HepG2 (cell line): Measurements from ENCODE around the gene SHROOM1. TPM values are rescaled to one million over a fixed set of nuclear protein-coding genes. Genes with fewer than 3 reads are reported as not detected.
A peak's percentile ranks its signal among the peaks of the same experiment; 100 is the strongest.

Source experiments
- ARID3A ChIP-seq: IDR thresholded peaks from 2 replicates; pipeline ENCODE4 v1.6.1; 2012; ENCODE audit warnings: low read depth, low read length, improper control_type of control experiment
- ASH2L ChIP-seq: fragments of 300-600, 200-600 bp; sonication (generic); IDR thresholded peaks from 2 replicates; pipeline ENCODE4 v1.7.0; 2017; ENCODE audit warnings: low read depth, mild to moderate bottlenecking, moderate library complexity, mixed read lengths, low read length; ENCODE audit not compliant: insufficient read length
- ESRRA ChIP-seq: sonication (generic); formaldehyde crosslinking; IDR thresholded peaks from 2 replicates; pipeline ENCODE4 v1.5.1; 2020; ENCODE audit warnings: mild to moderate bottlenecking, low read depth, missing genetic modification reagents
- FOXA3 ChIP-seq: IDR thresholded peaks from 2 replicates; pipeline ENCODE4 v1.6.1; 2016; ENCODE audit warnings: missing genetic modification reagents, missing compliant biosample characterization
- FOXM1 ChIP-seq: sonication (generic); formaldehyde crosslinking; IDR thresholded peaks from 2 replicates; pipeline ENCODE4 v1.5.0; 2020; ENCODE audit warnings: missing genetic modification reagents
- HMGXB4 ChIP-seq, 2 experiments: sonication (generic) in 1 of 2; formaldehyde crosslinking in 1 of 2; IDR thresholded peaks; 2 replicates each; pipeline versions ENCODE4 v1.4.0 to v1.6.1; 2018 to 2020; ENCODE audit warnings: missing genetic modification reagents in 2 of 2, borderline replicate concordance in 1 of 2, low read depth in 1 of 2, mild to moderate bottlenecking in 1 of 2, missing biosample characterization in 1 of 2
- MEIS1 ChIP-seq: sonication (generic); formaldehyde crosslinking; IDR thresholded peaks from 2 replicates; pipeline ENCODE4 v1.9.0; 2021; ENCODE audit warnings: mild to moderate bottlenecking, missing genetic modification reagents, moderate library complexity, borderline replicate concordance
- NPAS2 ChIP-seq: sonication (generic); formaldehyde crosslinking; IDR thresholded peaks from 2 replicates; pipeline ENCODE4 v1.8.0; 2022; ENCODE audit warnings: mild to moderate bottlenecking, missing genetic modification reagents, borderline replicate concordance
- RNF219 ChIP-seq: sonication (generic); formaldehyde crosslinking; IDR thresholded peaks from 2 replicates; pipeline ENCODE4 v1.5.0; 2020; ENCODE audit warnings: mild to moderate bottlenecking, missing genetic modification reagents
- SALL1 ChIP-seq: sonication (generic); formaldehyde crosslinking; IDR thresholded peaks from 2 replicates; pipeline ENCODE4 v1.8.0; 2022; ENCODE audit warnings: mild to moderate bottlenecking, missing genetic modification reagents
- STAT5B ChIP-seq: sonication (generic); formaldehyde crosslinking; IDR thresholded peaks from 2 replicates; pipeline ENCODE4 v1.4.0; 2020; ENCODE audit warnings: missing genetic modification reagents
- ZBTB37 ChIP-seq: sonication (generic); formaldehyde crosslinking; IDR thresholded peaks from 2 replicates; pipeline ENCODE4 v1.4.0; 2020; ENCODE audit warnings: mild to moderate bottlenecking, missing genetic modification reagents
- ZFX ChIP-seq: sonication (generic); formaldehyde crosslinking; IDR thresholded peaks from 2 replicates; pipeline ENCODE4 v1.4.0; 2020; ENCODE audit warnings: mild to moderate bottlenecking, low read depth, missing genetic modification reagents, moderate library complexity
- ZNF101 ChIP-seq: sonication (generic); formaldehyde crosslinking; IDR thresholded peaks from 2 replicates; pipeline ENCODE4 v1.4.0; 2020; ENCODE audit warnings: mild to moderate bottlenecking, low read depth, missing genetic modification reagents, borderline replicate concordance
- ZNF18 ChIP-seq: sonication (generic); formaldehyde crosslinking; IDR thresholded peaks from 2 replicates; pipeline ENCODE4 v1.8.0; 2022; ENCODE audit warnings: mild to moderate bottlenecking, missing genetic modification reagents; ENCODE audit not compliant: insufficient replicate concordance
- ZNF292 ChIP-seq: sonication (generic); formaldehyde crosslinking; IDR thresholded peaks from 2 replicates; pipeline ENCODE4 v1.8.1; 2022; ENCODE audit warnings: mild to moderate bottlenecking, low read depth, missing genetic modification reagents, borderline replicate concordance
- ZNF451 ChIP-seq: sonication (generic); formaldehyde crosslinking; IDR thresholded peaks from 2 replicates; pipeline ENCODE4 v1.5.0; 2020; ENCODE audit warnings: mild to moderate bottlenecking, missing genetic modification reagents
- ZNF556 ChIP-seq: sonication (generic); formaldehyde crosslinking; IDR thresholded peaks from 2 replicates; pipeline ENCODE4 v1.4.0; 2020; ENCODE audit warnings: mild to moderate bottlenecking, missing genetic modification reagents, borderline replicate concordance
- polyA plus RNA-seq, 8 experiments: library from polyadenylated mRNA; depleted of rRNA in 3 of 8; stranded (reverse) in 7 of 8; unstranded in 1 of 8; fragments of >200 nt; fragmentation: Illumina TruSeq in 4 of 8; extraction: Trizol in 4 of 8; gene quantifications; 2 replicates each; pipeline versions ENCODE4 v1.2.1 to v1.2.3, GENCODE V29; 2011 to 2016; ENCODE audit warnings: low read depth in 4 of 8, missing spikeins in 1 of 8, mixed read lengths in 1 of 8; ENCODE audit not compliant: insufficient read depth in 1 of 8
- total RNA-seq, 5 experiments: library from RNA; depleted of rRNA; stranded (reverse); fragments of >200 nt; fragmentation: Illumina TruSeq; extraction: Trizol; gene quantifications; 2 replicates each; pipeline ENCODE4 v1.2.3, GENCODE V29; 2016; ENCODE audit warnings: low read depth in 1 of 5

The SHROOM1 gene
- total and polyA plus RNA-seq, 2 of the 13 experiments (the other 11 are each of a cell fraction or from before 2014, with no cell fraction given) = 18.2 to 25.7 TPM

GRCh38 chr5:132873119-132873929, 42.9 kb upstream of the SHROOM1 start, which contains the start of gene LEAP2 (continued):
- TF ChIP-seq HMGXB4 (CRISPR knock-in tag; IDR thresholded peaks at IDR 0.05; ENCODE audit: borderline replicate concordance in 1 of 2, low read depth in 1 of 2) (peak; percentile 14 to 67; a peak in 2 of 4 replicates), ZBTB37 (peak; percentile 95), ZNF101 (CRISPR knock-in tag) (no peak), MEIS1 (peak; percentile 56; the same call in 1 of the 2 replicates), SALL1 (CRISPR knock-in tag) (peak; percentile 96), ARID3A (peak; percentile 99), ZNF18 (CRISPR knock-in tag) (peak; percentile 36), ZNF556 (CRISPR knock-in tag) (peak; percentile 23; the same call in 1 of the 2 replicates), RNF219 (0 out of 2 replicates have a peak, but pooled peaks have one; percentile 57), STAT5B (CRISPR knock-in tag) (0 out of 2 replicates have a peak, but pooled peaks have one; percentile 46), ZFX (CRISPR knock-in tag) (peak; percentile 69), ESRRA (CRISPR knock-in tag) (peak; percentile 60; the same call in 1 of the 2 replicates), ZNF292 (CRISPR knock-in tag) (0 out of 2 replicates have a peak, but pooled peaks have one; percentile 16), ZNF451 (CRISPR knock-in tag) (0 out of 2 replicates have a peak, but pooled peaks have one; percentile 19), FOXM1 (CRISPR knock-in tag) (no peak), ASH2L (peak; percentile 93), NPAS2 (no peak), FOXA3 (CRISPR knock-in tag) (peak; percentile 76)
